GM21619 (cell line): Measurements from ENCODE around the gene NRG3.

Experiments used
- ATAC-seq: cut with Tn5 transposase; IDR thresholded peaks from one replicate; pipeline ENCODE4 v1.9.1; 2021; ENCODE audit not compliant: unreplicated experiment

The NRG3 gene

DNA sequence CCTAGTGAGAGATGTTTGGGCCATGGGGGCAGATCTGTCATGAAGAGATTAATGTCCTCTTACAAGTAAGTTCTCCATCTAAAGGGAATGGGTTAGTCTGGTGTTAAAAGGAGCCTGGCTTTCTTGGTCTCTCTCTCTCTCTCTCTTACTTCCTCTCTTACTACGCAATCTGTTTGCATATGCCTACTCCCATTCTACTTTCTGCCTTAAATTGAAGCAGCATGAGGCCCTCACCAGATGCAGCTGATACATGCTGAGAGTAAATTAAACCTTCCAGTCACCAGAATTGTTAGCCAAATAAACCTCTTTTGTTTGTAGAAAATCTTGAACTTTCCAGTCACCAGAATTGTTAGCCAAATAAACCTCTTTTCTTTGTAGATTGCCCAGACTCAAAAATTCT is 884.1 kb downstream of the NRG3 start:
- no peak for ATAC-seq

DNA sequence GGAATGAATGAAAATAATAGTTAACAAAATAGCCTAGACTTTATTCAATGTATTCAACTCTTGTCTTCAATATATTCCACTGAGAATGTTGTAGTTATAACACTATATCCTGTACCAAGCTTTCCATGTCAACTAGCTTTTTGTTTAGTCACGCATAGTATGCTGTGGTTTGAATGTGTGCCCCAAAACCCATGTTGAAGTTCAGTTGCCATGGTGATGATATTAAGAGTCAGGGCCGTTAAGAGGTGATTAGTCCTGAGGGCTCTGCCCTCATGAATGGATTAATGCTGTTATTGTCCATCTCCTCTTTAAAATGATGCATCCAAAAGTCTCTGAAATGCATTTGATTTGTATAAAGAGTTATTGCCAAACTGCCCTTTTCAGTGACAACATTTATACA is 887.6 kb downstream of the NRG3 start:
- no peak for ATAC-seq

- ATAC-seq: no peak
These were observed 893.0 kb downstream of the NRG3 start for GRCh38 chr10:82768040-82768439.

GRCh38 chr10:82778908-82779307 is 903.9 kb downstream of the NRG3 start:
- no peak for ATAC-seq

DNA sequence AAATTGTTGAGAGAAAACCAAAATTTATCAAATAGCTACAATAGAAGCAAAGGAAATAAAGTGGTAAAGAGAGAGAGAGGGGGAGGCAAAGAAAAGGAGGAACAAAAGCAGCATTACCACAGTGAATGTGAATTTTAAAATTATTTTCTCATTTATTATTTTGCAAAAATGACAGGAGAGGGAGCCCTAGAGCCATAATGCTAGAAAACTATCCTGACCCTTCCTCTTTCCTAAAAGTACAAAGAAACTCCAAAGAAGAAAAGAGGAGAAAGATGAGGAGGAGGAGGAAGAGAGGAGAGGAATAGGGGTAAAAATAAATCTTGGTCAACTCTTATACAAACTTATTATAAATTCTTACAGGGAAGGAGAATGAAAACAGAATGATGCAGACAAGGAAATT is 921.5 kb downstream of the NRG3 start:
- no peak for ATAC-seq

DNA sequence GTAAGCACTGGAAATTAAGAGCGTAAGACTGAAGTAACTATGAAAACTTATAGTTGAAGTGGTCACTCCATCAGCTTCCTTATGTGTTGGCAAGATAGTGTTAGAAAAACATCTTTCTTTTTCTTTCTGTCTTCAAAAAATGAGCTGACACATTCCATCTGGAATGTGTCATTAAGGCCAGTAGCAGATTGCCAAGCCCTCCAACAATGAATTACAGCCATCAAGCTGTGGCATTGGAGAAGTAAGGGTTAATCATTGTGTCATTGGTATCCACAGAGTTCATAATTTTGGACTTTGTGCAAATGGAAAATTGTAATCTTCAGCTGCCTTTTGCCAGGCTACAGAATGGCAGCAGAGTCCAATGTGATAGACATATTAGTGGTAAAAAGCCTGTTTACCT is 926.3 kb downstream of the NRG3 start:
- no peak for ATAC-seq

- ATAC-seq: no peak
These were observed 936.6 kb downstream of the NRG3 start for GRCh38 chr10:82811621-82812020.

DNA sequence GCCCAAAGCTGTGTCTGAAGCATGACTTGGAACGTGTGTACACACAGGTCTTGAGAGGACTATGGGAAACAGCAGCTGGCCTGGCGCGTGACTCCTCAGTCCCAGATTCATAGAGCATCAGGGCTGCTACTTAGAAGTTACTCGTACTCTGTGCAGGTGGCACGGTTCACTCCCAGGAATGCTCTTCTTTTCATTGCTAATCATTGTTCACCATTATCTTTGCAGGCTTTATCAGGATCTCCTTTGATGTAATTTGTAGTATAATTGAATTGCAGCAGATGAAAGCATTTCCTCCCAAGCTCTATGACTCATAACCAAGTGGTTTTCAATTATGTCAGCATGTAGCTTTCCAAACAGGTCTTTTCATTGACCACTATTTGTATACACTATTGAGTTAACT is 938.9 kb downstream of the NRG3 start:
- no peak for ATAC-seq

DNA sequence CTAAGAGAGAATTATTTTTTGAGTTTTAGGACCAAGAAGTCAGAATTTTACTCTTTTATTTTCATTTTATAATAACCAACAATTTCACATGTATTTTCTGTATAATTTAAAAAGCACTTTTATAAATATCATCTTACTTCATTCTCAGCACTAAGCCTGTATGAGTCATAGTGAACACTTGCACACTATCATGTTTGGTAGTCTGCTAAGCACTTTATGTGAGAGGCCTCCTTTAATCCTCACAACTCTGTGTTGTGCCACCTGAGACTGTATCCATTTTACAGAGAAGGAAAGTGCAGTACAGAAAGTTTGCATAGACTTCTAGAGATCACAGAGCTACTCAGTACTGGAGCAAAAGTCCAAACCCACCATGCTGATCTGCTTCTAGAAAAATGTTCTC is 939.6 kb downstream of the NRG3 start:
- ATAC-seq: no peak

GRCh38 chr10:82815680-82816079 is 940.7 kb downstream of the NRG3 start:
- ATAC-seq: no peak

DNA sequence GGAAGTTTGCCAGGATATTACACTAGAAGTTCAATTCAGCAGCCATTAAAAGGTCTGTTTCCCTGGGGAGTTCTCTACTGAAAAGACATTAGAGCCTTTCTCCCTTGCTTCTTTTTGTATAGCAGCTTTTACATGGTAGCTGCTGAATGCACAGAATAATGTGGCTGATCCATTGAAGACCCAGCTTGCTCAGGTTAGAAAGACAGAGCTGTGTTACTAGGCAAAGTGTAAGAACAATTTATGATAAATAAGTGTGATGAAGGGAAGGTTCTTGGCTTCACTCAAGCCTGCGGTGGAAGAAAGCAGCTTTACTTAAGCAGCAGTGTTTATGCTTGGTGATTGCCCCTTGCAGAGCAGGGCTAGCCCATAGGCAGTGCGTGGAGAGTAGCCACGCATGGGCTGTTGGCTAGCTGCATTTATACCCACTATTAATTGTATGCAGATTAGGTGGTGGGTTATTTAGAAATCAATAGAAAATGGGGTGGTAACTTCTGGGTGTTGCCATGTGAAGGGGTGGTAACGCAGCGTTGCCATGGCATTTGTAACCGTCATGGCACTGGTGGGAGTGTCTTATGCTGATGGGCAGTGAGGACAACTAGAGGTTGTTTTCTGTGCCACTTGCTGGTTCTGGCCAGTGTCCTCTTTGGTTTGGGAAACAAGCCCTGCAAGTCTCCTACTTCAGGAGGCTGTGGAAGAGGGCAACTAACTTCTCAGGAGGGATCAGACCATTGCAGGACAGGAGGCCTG is 942.9 kb downstream of the NRG3 start:
- ATAC-seq: no peak

DNA sequence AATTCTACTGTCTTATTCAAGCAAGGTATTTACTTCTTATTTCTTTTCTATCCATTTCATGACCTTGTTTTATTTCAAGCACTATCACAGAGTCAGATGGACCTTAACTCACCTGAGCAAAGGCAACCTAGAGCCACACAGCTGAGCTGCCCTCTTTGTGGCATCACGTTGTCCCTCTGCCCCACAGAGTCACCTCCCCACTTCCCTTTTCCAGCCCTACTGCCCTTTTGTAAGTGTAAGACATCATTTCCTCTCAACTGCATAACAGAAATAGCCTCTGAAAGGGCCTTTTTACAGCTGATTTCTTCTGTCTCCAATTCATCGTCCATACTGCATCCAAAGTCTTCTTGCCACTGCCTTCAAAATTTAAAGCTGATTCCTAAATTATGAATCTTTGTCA is 946.0 kb downstream of the NRG3 start:
- no peak for ATAC-seq

GRCh38 chr10:82826132-82826531 is 951.1 kb downstream of the NRG3 start:
- ATAC-seq: no peak

GRCh38 chr10:82827901-82828300 is 952.9 kb downstream of the NRG3 start:
- ATAC-seq: no peak

GRCh38 chr10:82847242-82847641 is 972.2 kb downstream of the NRG3 start:
- ATAC-seq: no peak

DNA sequence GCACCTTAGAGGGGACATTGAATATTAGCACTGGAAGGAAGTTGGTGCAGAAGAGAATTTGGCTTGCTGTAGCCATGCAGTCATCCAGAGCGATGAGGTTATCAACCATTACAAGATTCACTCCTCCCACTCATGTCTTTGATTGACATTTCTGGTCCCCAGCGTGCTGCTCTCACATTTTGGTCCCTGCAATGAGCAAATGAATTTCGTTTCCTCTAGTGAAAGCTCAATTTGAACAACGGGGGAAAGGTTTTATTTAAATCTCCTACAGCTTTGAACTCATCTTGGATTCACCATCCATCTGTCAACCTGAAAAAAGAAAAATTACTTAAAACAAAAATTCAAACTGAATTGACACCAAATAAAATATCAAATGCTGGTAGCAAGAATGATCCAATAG is 975.2 kb downstream of the NRG3 start:
- no peak for ATAC-seq

DNA sequence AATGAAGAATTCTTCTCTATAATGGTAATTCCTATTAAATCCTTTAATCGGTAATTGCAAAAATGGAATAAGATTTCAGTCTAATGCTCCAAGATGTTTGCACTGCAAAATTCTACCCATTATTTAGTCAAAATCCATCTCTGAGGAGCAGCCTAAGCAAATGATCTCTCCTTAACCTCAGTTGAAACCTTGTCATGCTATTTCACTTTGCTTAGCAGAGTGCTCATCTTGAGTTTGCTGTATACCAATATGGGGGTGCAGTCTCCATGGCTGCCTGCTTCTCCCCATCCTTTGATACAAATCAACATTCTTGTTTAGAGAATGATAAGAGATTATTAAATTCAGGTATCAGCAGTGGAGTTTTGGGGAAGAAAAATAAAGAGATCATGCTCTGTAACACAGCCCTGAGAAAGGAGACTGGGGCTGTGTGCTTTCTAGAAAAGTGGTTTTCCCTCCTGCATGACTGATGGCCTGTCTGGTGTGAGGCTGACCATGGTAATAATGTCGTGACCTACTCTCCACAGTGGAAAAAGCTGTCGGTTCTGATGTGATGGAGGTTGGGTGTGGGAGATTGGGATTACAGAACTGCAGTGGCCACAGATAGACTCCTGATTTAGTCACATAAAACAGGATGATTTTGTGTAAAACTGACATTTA is 982.1 kb downstream of the NRG3 start:
- ATAC-seq: no peak

- no peak for ATAC-seq
These were observed 986.9 kb downstream of the NRG3 start for GRCh38 chr10:82861889-82862288.

- no peak for ATAC-seq
These were observed 990.4 kb downstream of the NRG3 start for GRCh38 chr10:82865366-82865765.

DNA sequence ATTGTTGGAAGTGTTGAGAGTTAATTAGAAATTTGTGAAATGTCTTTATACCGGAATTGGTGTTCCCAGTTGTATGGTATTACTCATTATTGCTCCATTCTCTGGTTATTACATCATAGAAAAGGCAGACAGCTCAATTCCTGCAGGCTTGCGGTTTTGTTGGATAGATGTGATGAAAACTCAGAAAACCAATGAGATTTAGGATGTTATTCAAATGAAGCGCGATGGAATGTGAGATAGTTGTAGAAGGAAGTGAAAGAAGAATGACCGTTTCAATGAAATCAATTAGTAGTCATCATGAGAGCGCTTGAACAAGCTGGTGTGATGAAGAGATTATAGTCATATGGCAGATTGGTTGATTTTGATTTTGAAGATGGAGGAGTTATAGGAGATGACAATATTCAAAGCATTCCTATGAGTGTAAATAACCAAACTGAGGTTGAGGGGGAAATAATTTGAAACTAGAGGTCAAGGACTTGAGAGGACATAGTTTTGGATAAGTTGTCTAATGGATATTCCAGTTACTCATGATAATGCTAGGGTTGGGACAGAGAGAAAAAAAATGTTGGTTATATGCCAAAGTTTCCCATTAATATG is 991.5 kb downstream of the NRG3 start:
- no peak for ATAC-seq

DNA sequence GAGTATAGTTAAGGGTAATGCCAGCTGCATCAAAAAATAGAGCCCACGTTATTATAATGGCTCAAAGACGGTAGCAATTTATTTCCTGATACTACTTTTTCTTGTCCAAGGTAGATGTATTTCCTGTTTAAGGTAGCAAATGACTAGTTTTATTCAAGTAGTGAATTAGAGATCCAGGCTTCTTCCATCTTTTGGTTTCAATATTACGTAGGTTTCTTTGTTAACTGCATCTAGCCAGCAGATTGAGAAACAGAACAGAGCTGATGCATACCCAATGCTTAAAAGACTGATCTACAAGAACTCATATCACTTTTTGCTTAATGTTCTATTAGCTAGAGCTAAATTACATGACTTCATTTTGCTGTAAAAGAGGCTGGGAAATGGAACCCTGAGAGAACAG is 992.1 kb downstream of the NRG3 start:
- ATAC-seq: no peak

DNA sequence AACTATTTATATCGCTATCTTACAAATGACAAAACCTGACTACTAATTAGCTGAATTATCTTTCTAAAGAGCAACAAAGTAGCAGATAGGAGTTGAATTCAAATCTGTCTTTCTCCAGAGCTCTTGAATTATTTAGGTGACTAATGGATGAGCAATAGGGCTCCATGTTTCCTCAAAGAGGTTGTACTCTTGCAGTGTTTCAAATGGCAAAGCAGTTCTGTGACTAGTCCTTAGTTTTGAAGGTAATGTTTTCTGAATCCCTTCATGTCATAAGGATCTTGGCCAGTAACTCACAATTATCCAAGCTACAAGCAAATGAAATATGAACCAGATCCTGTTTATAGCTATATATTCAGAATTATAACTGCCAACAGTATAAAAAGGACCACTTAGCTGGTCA is 999.7 kb downstream of the NRG3 start:
- ATAC-seq: no peak
